ENCODE measurements around the gene ASTN2. TPM values are rescaled to one million over a fixed set of nuclear protein-coding genes. Genes with fewer than 3 reads are reported as not detected.
A peak's percentile ranks its signal among the peaks of the same experiment; 100 is the strongest.

Gene ASTN2
- total and polyA plus RNA-seq, 2 experiments from 2014 or later = 5.6 to 7.7 TPM

GRCh38 chr9:117409321-117409720 is 5.5 kb downstream of the ASTN2 start:
- H3K9me3 ChIP-seq (ENCODE audit: low read depth) = no peaks in the 10 kb centered on the region
- no peak overlapping the region for H3K27ac ChIP-seq
- no peaks in the 10 kb centered on the region for H3K36me3 ChIP-seq
- H3K27me3 ChIP-seq = peaks cover 30% of the 10 kb centered on the region
- no peaks in the 10 kb centered on the region for H3K4me1 ChIP-seq (ENCODE audit: low read depth)
- no peak overlapping the region for H3K4me3 ChIP-seq
- DNase-seq (ENCODE audit: low read depth in 1 of 2, low spot score in 1 of 2) = peak in 1 of 2 donors; percentile 53
- TF ChIP-seq CTCF (IDR thresholded peaks at IDR 0.05; ENCODE audit: low read depth, low read length) = no peak

- no peaks in the 10 kb centered on the region for H3K4me1 ChIP-seq (ENCODE audit: low read depth)
- DNase-seq (ENCODE audit: low read depth in 1 of 2, low spot score in 1 of 2) = no peak
- H3K27ac ChIP-seq = no peak overlapping the region
- H3K9me3 ChIP-seq (ENCODE audit: low read depth) = no peaks in the 10 kb centered on the region
- TF ChIP-seq CTCF (IDR thresholded peaks at IDR 0.05; ENCODE audit: low read depth, low read length) = no peak
- no peak overlapping the region for H3K4me3 ChIP-seq
- H3K36me3 ChIP-seq = no peaks in the 10 kb centered on the region
- peaks cover 12% of the 10 kb centered on the region for H3K27me3 ChIP-seq
Measured at GRCh38 chr9:117407436-117408022, 7.3 kb downstream of the ASTN2 start.

- no peaks in the 10 kb centered on the region for H3K4me1 ChIP-seq (ENCODE audit: low read depth)
- no peak overlapping the region for H3K27ac ChIP-seq
- no peaks in the 10 kb centered on the region for H3K27me3 ChIP-seq
- H3K9me3 ChIP-seq (ENCODE audit: low read depth) = no peaks in the 10 kb centered on the region
- no peaks in the 10 kb centered on the region for H3K36me3 ChIP-seq
- DNase-seq (ENCODE audit: low read depth in 1 of 2, low spot score in 1 of 2) = no peak
- H3K4me3 ChIP-seq = no peak overlapping the region
- TF ChIP-seq CTCF (IDR thresholded peaks at IDR 0.05; ENCODE audit: low read depth, low read length) = no peak
Measured at GRCh38 chr9:117405950-117406705, 8.7 kb downstream of the ASTN2 start.

- Histone ChIP-seq H3K27ac (no peak overlapping the region), H3K27me3 (no peaks in the 10 kb centered on the region), H3K4me3 (no peak overlapping the region), H3K36me3 (no peaks in the 10 kb centered on the region), H3K4me1 (ENCODE audit: low read depth) (no peaks in the 10 kb centered on the region), H3K9me3 (ENCODE audit: low read depth) (no peaks in the 10 kb centered on the region)
- no peak for DNase-seq (ENCODE audit: low read depth in 1 of 2, low spot score in 1 of 2)
- no peak for TF ChIP-seq CTCF (IDR thresholded peaks at IDR 0.05; ENCODE audit: low read depth, low read length)
Measured at GRCh38 chr9:117403848-117404247, 11.0 kb downstream of the ASTN2 start.

GRCh38 chr9:117403403-117403811 is 11.4 kb downstream of the ASTN2 start:
- no peak for DNase-seq (ENCODE audit: low read depth in 1 of 2, low spot score in 1 of 2)
- H3K4me3 ChIP-seq = no peak overlapping the region
- no peak overlapping the region for H3K27ac ChIP-seq
- no peak for TF ChIP-seq CTCF (IDR thresholded peaks at IDR 0.05; ENCODE audit: low read depth, low read length)
- H3K4me1 ChIP-seq (ENCODE audit: low read depth) = no peaks in the 10 kb centered on the region
- H3K27me3 ChIP-seq = no peaks in the 10 kb centered on the region
- H3K9me3 ChIP-seq (ENCODE audit: low read depth) = no peaks in the 10 kb centered on the region
- H3K36me3 ChIP-seq = no peaks in the 10 kb centered on the region
